AG04450 (cell line): ENCODE measurements around the gene MS4A6E. TPM values are rescaled to one million over a fixed set of nuclear protein-coding genes. Genes with fewer than 3 reads are reported as not detected.

Source experiments
- CTCF ChIA-PET: fragments of 300-600, 350-600 bp; formaldehyde crosslinking; extraction: SDS; loops from one replicate; lab custom pipeline; 2022; ENCODE audit warnings: antibody characterized with exemption, inconsistent platforms; lab: Charles Lee
- POLR2A ChIA-PET: fragments of 350-600 bp; formaldehyde crosslinking; extraction: SDS; loops from one replicate; lab custom pipeline; 2021; ENCODE audit warnings: antibody characterized with exemption, inconsistent platforms; lab: Yijun Ruan, JAX
- DNase-seq: peaks from one replicate; pipeline ENCODE4 v3.0.0-alpha.2; 2011; ENCODE audit warnings: low read depth, low spot score
- H3K27ac ChIP-seq: one replicate; pipeline ENCODE4 v1.5.1; 2012; ENCODE audit warnings: low read depth, low read length, control low read depth
- H3K27me3 ChIP-seq: one replicate; pipeline ENCODE4 v1.6.0; 2012; ENCODE audit warnings: low read length; ENCODE audit not compliant: control insufficient read depth, insufficient read depth
- H3K4me3 ChIP-seq: 2 replicates; pipeline ENCODE4 v1.5.1; 2011; ENCODE audit warnings: mild to moderate bottlenecking, low read depth, low read length, control low read depth
- H3K9me3 ChIP-seq: 2 replicates; pipeline ENCODE4 v1.5.1; 2012; ENCODE audit warnings: low read length; ENCODE audit not compliant: control insufficient read depth, insufficient read depth
- CTCF ChIP-seq: IDR thresholded peaks from 2 replicates; pipeline ENCODE4 v1.5.1; 2011; ENCODE audit warnings: low read depth, low read length, control low read depth, inconsistent platforms
- polyA plus RNA-seq: library from polyadenylated mRNA; depleted of rRNA; stranded (reverse); fragments of >200 nt; gene quantifications from 2 replicates; pipeline ENCODE4 v1.2.3, GENCODE V29; 2011; rRNA removed

The MS4A6E gene
- polyA plus RNA-seq, 1 experiment: not detected

- Histone ChIP-seq H3K27ac (no peak within 1 kb of the TSS), H3K27me3 (no peaks in the 10 kb centered on the region), H3K4me3 (no peak within 1 kb of the TSS), H3K9me3 (peaks cover 28% of the 10 kb centered on the region)
- CTCF ChIA-PET: no interaction called here
- POLR2A ChIA-PET: no interaction called here
- no peak for TF ChIP-seq CTCF
- DNase-seq: no peak
Measured at GRCh38 chr11:60378354-60378753, 51.3 kb downstream of the MS4A6E start, which contains the start of gene MS4A7. Gene MS4A7 (plus strand): TSS chr11:60378532. CDS start chr11:60383142, 4,610 bp downstream.

- H3K4me3 ChIP-seq: no peak overlapping the region
- no peak for DNase-seq
- H3K9me3 ChIP-seq: peaks cover 6% of the 10 kb centered on the region; the same call in 1 of the 2 replicates
- TF ChIP-seq CTCF: no peak
- no peak overlapping the region for H3K27ac ChIP-seq
- ChIA-PET POLR2A (no interaction called here), CTCF (no interaction called here)
- no peaks in the 10 kb centered on the region for H3K27me3 ChIP-seq
Measured at GRCh38 chr11:60389279-60389910, 62.3 kb downstream of the MS4A6E start.

- Histone ChIP-seq H3K9me3 (peaks cover 3% of the 10 kb centered on the region; the same call in 1 of the 2 replicates), H3K4me3 (no peak overlapping the region), H3K27ac (no peak overlapping the region), H3K27me3 (no peaks in the 10 kb centered on the region)
- no peak for TF ChIP-seq CTCF
- DNase-seq: no peak
- CTCF ChIA-PET: no interaction called here
- POLR2A ChIA-PET: no interaction called here
Measured at GRCh38 chr11:60390419-60390818, 63.4 kb downstream of the MS4A6E start.

Other genes starting within 250 kb of the MS4A6E start
- not detected in 2 replicates for gene MS4A2, start 238.6 kb upstream of the MS4A6E start, polyA plus RNA-seq
- not detected in 2 replicates for gene MS4A6A, start 144.2 kb upstream of the MS4A6E start, polyA plus RNA-seq
- gene MS4A4E, start 84.1 kb upstream of the MS4A6E start, polyA plus RNA-seq: not detected in 2 replicates
- not detected in 2 replicates for gene MS4A4A, start 46.6 kb upstream of the MS4A6E start, polyA plus RNA-seq
- gene MS4A7, start 51.3 kb downstream of the MS4A6E start, polyA plus RNA-seq: not detected in 2 replicates
- not detected in 2 replicates for gene MS4A14, start 69.2 kb downstream of the MS4A6E start, polyA plus RNA-seq
- not detected in 2 replicates for gene MS4A5, start 102.3 kb downstream of the MS4A6E start, polyA plus RNA-seq
- gene MS4A1, start 128.6 kb downstream of the MS4A6E start, polyA plus RNA-seq: not detected in 2 replicates
- gene MS4A12, start 165.5 kb downstream of the MS4A6E start, polyA plus RNA-seq: not detected in 2 replicates
- gene MS4A13, start 188.1 kb downstream of the MS4A6E start, polyA plus RNA-seq: not detected in 2 replicates